GM19397 (cell line): Measurements from ENCODE around the gene FMO3.

Experiments
- ATAC-seq: cut with Tn5 transposase; IDR thresholded peaks from one replicate; pipeline ENCODE4 v1.9.1; 2021; ENCODE audit warnings: mild to moderate bottlenecking, moderate library complexity; ENCODE audit not compliant: unreplicated experiment

FMO3 gene

GRCh38 chr1:171090604-171091003 is at the start of gene FMO3:
Gene FMO3 (plus strand): TSS chr1:171090905. CDS start chr1:171092659, 1,754 bp downstream.
- ATAC-seq = no peak

- no peak for ATAC-seq
These were observed 42.7 kb upstream of the FMO3 start for GRCh38 chr1:171048014-171048413.

GRCh38 chr1:171052977-171053376 is 37.7 kb upstream of the FMO3 start:
- ATAC-seq = no peak

- no peak for ATAC-seq
These were observed 34.6 kb upstream of the FMO3 start for GRCh38 chr1:171055966-171056643.

- ATAC-seq = no peak
These were observed 29.1 kb upstream of the FMO3 start for GRCh38 chr1:171061425-171062143.

- no peak for ATAC-seq
These were observed 27.8 kb upstream of the FMO3 start for GRCh38 chr1:171062902-171063301.

GRCh38 chr1:171075041-171075440 is 15.7 kb upstream of the FMO3 start:
- ATAC-seq = no peak

- ATAC-seq = no peak
These were observed 9.4 kb upstream of the FMO3 start for GRCh38 chr1:171081314-171081753.

- ATAC-seq = no peak
These were observed 8.9 kb upstream of the FMO3 start for GRCh38 chr1:171081763-171082201.

- ATAC-seq = no peak
These were observed 8.1 kb upstream of the FMO3 start for GRCh38 chr1:171082606-171083005.

- no peak for ATAC-seq
These were observed 7.5 kb upstream of the FMO3 start for GRCh38 chr1:171083222-171083621.

- ATAC-seq = no peak
These were observed 6.6 kb upstream of the FMO3 start for GRCh38 chr1:171084091-171084490.

- ATAC-seq = no peak
These were observed 5.8 kb upstream of the FMO3 start for GRCh38 chr1:171084870-171085269.

GRCh38 chr1:171087896-171088295 is 2.8 kb upstream of the FMO3 start:
- no peak for ATAC-seq

GRCh38 chr1:171103862-171104261 is 13.2 kb downstream of the FMO3 start:
- no peak for ATAC-seq

GRCh38 chr1:171107262-171107940 is 16.7 kb downstream of the FMO3 start:
- ATAC-seq = no peak

- no peak for ATAC-seq
These were observed 17.3 kb downstream of the FMO3 start for GRCh38 chr1:171107969-171108368.

- no peak for ATAC-seq
These were observed 19.3 kb downstream of the FMO3 start for GRCh38 chr1:171109966-171110365.

GRCh38 chr1:171110621-171111326 is 20.1 kb downstream of the FMO3 start:
- no peak for ATAC-seq

- ATAC-seq = no peak
These were observed 21.4 kb downstream of the FMO3 start for GRCh38 chr1:171112119-171112518.

GRCh38 chr1:171113382-171113781 is 22.7 kb downstream of the FMO3 start:
- ATAC-seq = no peak
